BLaER1 (cell line): Measurements from ENCODE around the gene CASZ1.

Experiments used
- H3K27ac ChIP-seq: shearing (Covaris generic); formaldehyde crosslinking; 2 replicates; pipeline ENCODE4 v1.8.1; 2022
- H3K27me3 ChIP-seq: shearing (Covaris generic); formaldehyde crosslinking; 2 replicates; pipeline ENCODE4 v1.8.1; 2022
- H3K36me3 ChIP-seq: shearing (Covaris generic); formaldehyde crosslinking; 2 replicates; pipeline ENCODE4 v1.8.1; 2022
- H3K4me1 ChIP-seq: shearing (Covaris generic); formaldehyde crosslinking; 2 replicates; pipeline ENCODE4 v1.8.1; 2022
- H3K4me2 ChIP-seq: shearing (Covaris generic); formaldehyde crosslinking; 2 replicates; pipeline ENCODE4 v1.8.1; 2022
- H3K4me3 ChIP-seq: shearing (Covaris generic); formaldehyde crosslinking; 2 replicates; pipeline ENCODE4 v1.8.1; 2022
- H3K9ac ChIP-seq: shearing (Covaris generic); formaldehyde crosslinking; 2 replicates; pipeline ENCODE4 v1.8.1; 2022
- H3K9me3 ChIP-seq: shearing (Covaris generic); formaldehyde crosslinking; 2 replicates; pipeline ENCODE4 v1.8.1; 2022
- H4K20me1 ChIP-seq: shearing (Covaris generic); formaldehyde crosslinking; 2 replicates; pipeline ENCODE4 v1.8.1; 2022
- Cebpa-rat ChIP-seq: shearing (Covaris generic); IDR thresholded peaks from 2 replicates; pipeline ENCODE4 v1.8.1; 2022

CASZ1 gene

DNA sequence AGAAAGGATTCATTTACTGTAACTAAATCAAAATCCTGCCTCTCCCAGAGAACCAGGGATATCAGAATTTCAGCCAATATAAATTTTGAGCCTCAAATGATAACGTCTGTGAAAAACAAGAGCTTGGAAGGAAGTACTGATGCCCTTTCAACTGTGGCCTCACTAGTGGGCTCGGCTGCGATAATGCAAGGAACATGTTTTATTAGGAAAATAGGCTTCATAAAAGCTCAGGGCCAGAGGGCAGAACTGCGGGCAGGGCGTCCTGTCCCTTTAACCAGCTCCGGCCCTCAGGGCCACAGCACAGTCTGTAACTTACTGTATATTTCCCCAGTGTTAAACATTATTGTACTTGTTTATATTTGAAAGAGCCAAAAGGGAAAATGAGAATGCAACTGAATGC, 199.7 kb downstream of the CASZ1 start:
- Histone ChIP-seq H3K4me2 (no peak overlapping the region), H3K4me1 (peaks cover 33% of the 10 kb centered on the region)

GRCh38 chr1:10594595-10595223, 201.7 kb downstream of the CASZ1 start:
- H3K9ac ChIP-seq = no peak overlapping the region
- peak overlapping the region; percentile 23; the same call in 1 of the 2 replicates for H3K4me2 ChIP-seq

More for the DNA sequence above, 199.7 kb downstream of the CASZ1 start:
- no peak overlapping the region for H3K27ac ChIP-seq
- peaks cover 12% of the 10 kb centered on the region for H3K36me3 ChIP-seq
- no peaks in the 10 kb centered on the region for H3K27me3 ChIP-seq
- no peak for TF ChIP-seq Cebpa-rat
- H3K9ac ChIP-seq = no peak overlapping the region
- no peaks in the 10 kb centered on the region for H3K9me3 ChIP-seq
- H3K4me3 ChIP-seq = no peak overlapping the region
- H4K20me1 ChIP-seq = peaks cover 49% of the 10 kb centered on the region

DNA sequence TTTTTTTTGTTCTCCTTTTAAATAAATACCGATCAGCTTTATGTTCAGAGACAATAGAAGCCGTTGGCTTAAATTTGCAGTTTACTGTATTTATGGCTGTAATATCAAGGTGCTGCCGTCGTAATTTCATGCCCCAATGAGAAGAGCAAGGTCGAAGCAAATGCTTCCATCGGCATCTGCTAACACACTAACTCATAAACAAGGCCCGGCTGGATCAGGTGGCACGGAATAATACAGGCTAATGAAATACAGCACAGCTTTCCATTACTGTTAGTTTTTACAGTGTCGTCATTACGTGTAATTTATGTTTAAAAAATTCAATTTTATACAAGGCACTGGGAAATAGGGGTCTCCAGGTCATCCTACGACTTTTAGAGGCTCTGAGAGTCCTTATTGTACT, 202.7 kb downstream of the CASZ1 start:
- H3K9ac ChIP-seq = no peak overlapping the region
- no peak overlapping the region for H3K27ac ChIP-seq
- no peak for TF ChIP-seq Cebpa-rat
- no peak overlapping the region for H3K4me3 ChIP-seq
- peaks cover 21% of the 10 kb centered on the region for H3K4me1 ChIP-seq
- no peaks in the 10 kb centered on the region for H3K9me3 ChIP-seq
- H3K4me2 ChIP-seq = no peak overlapping the region
- peaks cover 55% of the 10 kb centered on the region for H4K20me1 ChIP-seq
- H3K27me3 ChIP-seq = no peaks in the 10 kb centered on the region
- no peaks in the 10 kb centered on the region for H3K36me3 ChIP-seq

More at GRCh38 chr1:10594595-10595223, 201.7 kb downstream of the CASZ1 start:
- no peak for TF ChIP-seq Cebpa-rat
- Histone ChIP-seq H4K20me1 (peaks cover 55% of the 10 kb centered on the region), H3K9me3 (no peaks in the 10 kb centered on the region), H3K27ac (no peak overlapping the region), H3K4me1 (peaks cover 26% of the 10 kb centered on the region), H3K27me3 (no peaks in the 10 kb centered on the region), H3K36me3 (peaks cover 8% of the 10 kb centered on the region), H3K4me3 (no peak overlapping the region)

GRCh38 chr1:10592373-10592772, 204.1 kb downstream of the CASZ1 start:
- H3K27me3 ChIP-seq = no peaks in the 10 kb centered on the region
- peaks cover 48% of the 10 kb centered on the region for H4K20me1 ChIP-seq
- H3K27ac ChIP-seq = no peak overlapping the region
- no peak overlapping the region for H3K4me2 ChIP-seq
- no peak overlapping the region for H3K9ac ChIP-seq
- no peaks in the 10 kb centered on the region for H3K9me3 ChIP-seq
- no peaks in the 10 kb centered on the region for H3K36me3 ChIP-seq
- no peak for TF ChIP-seq Cebpa-rat
- no peak overlapping the region for H3K4me3 ChIP-seq
- peaks cover 8% of the 10 kb centered on the region; the same call in 1 of the 2 replicates for H3K4me1 ChIP-seq

DNA sequence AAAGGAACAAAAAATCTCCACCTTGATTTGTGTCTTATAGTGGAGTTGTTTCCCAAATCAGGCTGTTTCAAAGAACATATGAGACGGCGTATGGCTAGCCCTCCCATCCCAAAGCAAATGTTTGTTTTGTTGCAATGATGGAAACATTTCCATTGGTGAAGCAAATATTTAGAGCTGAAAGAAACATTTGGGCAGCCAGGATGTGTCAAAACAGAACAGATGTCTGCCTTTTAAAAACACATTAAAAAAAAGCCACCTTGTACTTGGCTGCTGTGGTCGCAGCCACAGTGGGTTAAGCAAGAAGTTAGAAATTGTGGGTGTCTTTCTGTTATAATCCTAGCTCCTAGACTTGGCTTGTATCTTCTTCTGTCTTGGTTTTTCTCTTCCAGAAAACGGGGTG, 205.4 kb downstream of the CASZ1 start:
- Histone ChIP-seq H3K27ac (no peak overlapping the region), H3K36me3 (no peaks in the 10 kb centered on the region), H3K4me2 (no peak overlapping the region), H3K4me1 (peaks cover 8% of the 10 kb centered on the region; the same call in 1 of the 2 replicates), H3K27me3 (no peaks in the 10 kb centered on the region), H3K9me3 (no peaks in the 10 kb centered on the region), H4K20me1 (peaks cover 39% of the 10 kb centered on the region), H3K4me3 (no peak overlapping the region), H3K9ac (no peak overlapping the region)
- no peak for TF ChIP-seq Cebpa-rat

GRCh38 chr1:10589074-10589473, 207.4 kb downstream of the CASZ1 start:
- H3K9me3 ChIP-seq = no peaks in the 10 kb centered on the region
- TF ChIP-seq Cebpa-rat = no peak
- peaks cover 19% of the 10 kb centered on the region; the same call in 1 of the 2 replicates for H4K20me1 ChIP-seq
- no peak overlapping the region for H3K4me3 ChIP-seq
- no peak overlapping the region for H3K9ac ChIP-seq
- no peak overlapping the region for H3K4me2 ChIP-seq
- H3K27ac ChIP-seq = no peak overlapping the region
- no peaks in the 10 kb centered on the region for H3K4me1 ChIP-seq
- H3K36me3 ChIP-seq = no peaks in the 10 kb centered on the region
- no peaks in the 10 kb centered on the region for H3K27me3 ChIP-seq

GRCh38 chr1:10588640-10589039, 207.8 kb downstream of the CASZ1 start:
- Histone ChIP-seq H3K9me3 (no peaks in the 10 kb centered on the region), H3K36me3 (no peaks in the 10 kb centered on the region)

More at GRCh38 chr1:10588640-10589039, 207.8 kb downstream of the CASZ1 start:
- peaks cover 15% of the 10 kb centered on the region; the same call in 1 of the 2 replicates for H4K20me1 ChIP-seq
- H3K4me2 ChIP-seq = no peak overlapping the region
- no peak overlapping the region for H3K4me3 ChIP-seq
- no peak overlapping the region for H3K9ac ChIP-seq
- no peaks in the 10 kb centered on the region for H3K27me3 ChIP-seq
- H3K4me1 ChIP-seq = no peaks in the 10 kb centered on the region
- no peak overlapping the region for H3K27ac ChIP-seq
- no peak for TF ChIP-seq Cebpa-rat
